Fibroblast of the aortic adventitia (primary cell): Measurements from ENCODE around the gene NRTN. TPM values are rescaled to one million over a fixed set of nuclear protein-coding genes. Genes with fewer than 3 reads are reported as not detected.

Source experiments
- DNase-seq: peaks from one replicate; pipeline ENCODE4 v3.0.0-alpha.2; 2010; ENCODE audit warnings: low read depth
- H3K4me3 ChIP-seq: 2 replicates; pipeline ENCODE4 v1.5.1; 2011; ENCODE audit warnings: low read depth, mild to moderate bottlenecking, control low read depth, low read length, moderate library complexity
- total RNA-seq: library from RNA; depleted of rRNA; stranded (reverse); fragments of >200 nt; gene quantifications from 2 replicates; pipeline ENCODE4 v1.2.3, GENCODE V29; 2012; ENCODE audit warnings: low replicate concordance
- TF ChIP-seq, protein P1 (sequence below): IDR thresholded peaks from 2 replicates; pipeline ENCODE4 v1.5.1; 2011; ENCODE audit warnings: mild to moderate bottlenecking, low read length, control low read depth, inconsistent platforms; ENCODE audit not compliant: insufficient read depth

The NRTN gene
- total RNA-seq, 1 donor = 0.09 TPM

DNA sequence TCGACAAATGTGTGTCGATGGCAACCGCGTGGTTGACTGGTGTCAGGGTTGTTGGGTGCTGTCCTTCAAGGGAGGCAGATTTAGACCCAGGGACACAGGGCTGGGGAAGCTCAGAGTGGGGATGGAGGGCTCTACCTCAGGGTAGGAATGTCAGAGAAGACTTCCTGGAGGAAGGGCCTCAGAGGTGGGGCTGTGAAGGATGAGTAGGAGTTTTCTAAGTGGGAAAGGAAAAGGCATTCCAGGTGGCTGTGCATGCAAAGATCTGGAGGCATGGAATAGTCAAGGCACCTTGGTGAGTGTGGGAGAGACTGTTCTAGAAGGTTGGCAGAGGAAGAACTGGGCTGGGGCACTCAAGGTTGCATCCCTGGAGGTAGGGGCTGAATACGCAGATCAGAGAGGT lies 2.0 kb downstream of the NRTN start:
- TF ChIP-seq, protein P1, sequence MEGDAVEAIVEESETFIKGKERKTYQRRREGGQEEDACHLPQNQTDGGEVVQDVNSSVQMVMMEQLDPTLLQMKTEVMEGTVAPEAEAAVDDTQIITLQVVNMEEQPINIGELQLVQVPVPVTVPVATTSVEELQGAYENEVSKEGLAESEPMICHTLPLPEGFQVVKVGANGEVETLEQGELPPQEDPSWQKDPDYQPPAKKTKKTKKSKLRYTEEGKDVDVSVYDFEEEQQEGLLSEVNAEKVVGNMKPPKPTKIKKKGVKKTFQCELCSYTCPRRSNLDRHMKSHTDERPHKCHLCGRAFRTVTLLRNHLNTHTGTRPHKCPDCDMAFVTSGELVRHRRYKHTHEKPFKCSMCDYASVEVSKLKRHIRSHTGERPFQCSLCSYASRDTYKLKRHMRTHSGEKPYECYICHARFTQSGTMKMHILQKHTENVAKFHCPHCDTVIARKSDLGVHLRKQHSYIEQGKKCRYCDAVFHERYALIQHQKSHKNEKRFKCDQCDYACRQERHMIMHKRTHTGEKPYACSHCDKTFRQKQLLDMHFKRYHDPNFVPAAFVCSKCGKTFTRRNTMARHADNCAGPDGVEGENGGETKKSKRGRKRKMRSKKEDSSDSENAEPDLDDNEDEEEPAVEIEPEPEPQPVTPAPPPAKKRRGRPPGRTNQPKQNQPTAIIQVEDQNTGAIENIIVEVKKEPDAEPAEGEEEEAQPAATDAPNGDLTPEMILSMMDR = no peak
- DNase-seq = no peak
- H3K4me3 ChIP-seq = no peak overlapping the region

DNA sequence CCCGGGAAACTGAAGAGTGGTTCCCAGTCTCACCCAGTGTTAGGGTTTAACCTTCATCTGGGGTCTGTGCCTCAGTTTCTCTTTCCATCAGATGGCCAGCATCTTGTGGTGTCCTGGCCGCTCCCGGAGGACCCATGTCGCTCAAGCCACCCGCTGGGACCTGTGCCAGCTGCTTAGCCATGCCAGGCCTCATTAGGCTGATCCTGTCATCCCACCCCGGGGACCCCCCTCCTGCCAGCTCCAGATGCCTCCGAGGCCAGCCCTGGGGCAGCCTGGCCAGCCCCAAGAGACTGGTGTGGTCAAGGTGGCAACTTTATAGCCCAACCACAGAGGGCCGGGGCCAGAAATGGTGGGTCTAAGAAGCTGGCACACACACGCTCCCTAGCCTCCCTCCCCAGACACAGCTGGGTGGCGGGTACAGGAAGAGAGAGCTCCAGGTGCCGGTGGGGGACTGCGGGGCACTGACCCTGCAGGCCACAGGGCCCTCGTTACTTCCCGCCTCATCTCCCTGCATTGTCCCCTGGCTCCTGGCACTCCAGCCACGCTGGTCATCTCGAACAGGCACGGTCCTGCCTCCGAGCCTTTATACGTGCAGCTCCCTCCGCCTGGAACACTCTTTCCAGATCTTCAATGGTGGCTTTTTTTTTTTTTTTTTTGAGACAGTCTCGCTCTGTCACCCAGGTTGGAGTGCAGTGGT lies 3.4 kb downstream of the NRTN start:
- no peak overlapping the region for H3K4me3 ChIP-seq
- TF ChIP-seq, protein P1 = no peak
- no peak for DNase-seq

DNA sequence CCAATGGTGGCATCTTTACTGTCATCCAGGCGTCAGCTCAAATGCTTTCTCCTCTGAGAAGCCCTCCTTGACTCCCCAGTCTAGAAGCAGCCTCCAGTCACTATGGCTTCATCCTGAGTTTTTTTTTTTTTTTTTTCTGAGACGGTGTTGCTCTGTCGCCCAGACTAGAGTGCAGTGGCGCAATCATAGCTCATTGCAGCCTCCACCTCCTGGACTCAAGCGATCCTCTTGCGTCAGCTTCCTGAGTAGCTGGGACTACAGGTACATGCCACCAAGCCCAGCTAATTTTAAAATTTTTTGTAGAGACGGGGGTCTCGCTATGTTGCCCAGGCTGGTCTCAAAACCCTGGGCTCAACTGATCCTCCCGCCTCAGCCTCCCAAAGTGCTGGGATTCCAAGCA lies 4.2 kb downstream of the NRTN start:
- H3K4me3 ChIP-seq = no peak overlapping the region
- TF ChIP-seq, protein P1 = no peak
- no peak for DNase-seq

DNA sequence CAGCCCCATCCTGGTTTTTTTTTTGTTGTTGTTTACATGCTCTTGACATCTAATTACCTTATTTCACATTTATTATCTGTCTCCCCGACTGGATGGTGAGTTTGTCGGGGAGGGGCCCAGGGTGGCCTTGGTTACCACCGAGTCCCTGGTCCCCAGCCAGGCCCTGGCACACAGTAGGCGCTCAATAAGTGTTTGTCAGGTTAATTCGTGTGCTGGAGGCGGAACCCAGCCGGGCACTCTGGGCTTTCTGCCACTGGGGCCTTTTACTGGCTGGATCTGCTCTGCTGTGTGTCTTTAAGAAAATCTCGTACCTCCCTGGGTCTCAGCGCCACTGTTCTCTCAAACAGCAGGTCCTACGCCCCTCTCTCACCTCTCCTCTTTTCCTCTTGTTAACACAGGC lies 4.6 kb downstream of the NRTN start:
- no peak overlapping the region for H3K4me3 ChIP-seq
- TF ChIP-seq, protein P1 = no peak
- no peak for DNase-seq

DNA sequence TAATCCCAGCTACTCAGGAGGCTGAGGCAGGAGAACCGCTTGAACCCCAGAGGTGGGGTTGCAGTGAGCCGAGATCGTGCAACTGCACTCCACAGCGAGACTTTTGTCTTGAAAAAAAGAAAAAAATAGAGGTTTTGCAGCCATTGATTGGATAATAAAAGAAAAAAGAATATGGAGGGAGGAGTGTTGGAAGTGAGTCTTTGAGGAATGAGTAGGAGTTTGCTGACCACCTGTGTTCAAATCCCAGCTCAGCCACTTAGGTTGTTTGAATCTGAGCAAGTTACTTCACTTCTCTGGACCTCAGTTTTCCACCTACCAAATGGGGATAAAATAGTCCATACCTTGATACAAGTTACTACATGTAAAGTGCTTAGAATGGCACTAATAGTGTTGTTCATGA lies 6.2 kb downstream of the NRTN start:
- no peak overlapping the region for H3K4me3 ChIP-seq
- TF ChIP-seq, protein P1 = no peak
- no peak for DNase-seq

DNA sequence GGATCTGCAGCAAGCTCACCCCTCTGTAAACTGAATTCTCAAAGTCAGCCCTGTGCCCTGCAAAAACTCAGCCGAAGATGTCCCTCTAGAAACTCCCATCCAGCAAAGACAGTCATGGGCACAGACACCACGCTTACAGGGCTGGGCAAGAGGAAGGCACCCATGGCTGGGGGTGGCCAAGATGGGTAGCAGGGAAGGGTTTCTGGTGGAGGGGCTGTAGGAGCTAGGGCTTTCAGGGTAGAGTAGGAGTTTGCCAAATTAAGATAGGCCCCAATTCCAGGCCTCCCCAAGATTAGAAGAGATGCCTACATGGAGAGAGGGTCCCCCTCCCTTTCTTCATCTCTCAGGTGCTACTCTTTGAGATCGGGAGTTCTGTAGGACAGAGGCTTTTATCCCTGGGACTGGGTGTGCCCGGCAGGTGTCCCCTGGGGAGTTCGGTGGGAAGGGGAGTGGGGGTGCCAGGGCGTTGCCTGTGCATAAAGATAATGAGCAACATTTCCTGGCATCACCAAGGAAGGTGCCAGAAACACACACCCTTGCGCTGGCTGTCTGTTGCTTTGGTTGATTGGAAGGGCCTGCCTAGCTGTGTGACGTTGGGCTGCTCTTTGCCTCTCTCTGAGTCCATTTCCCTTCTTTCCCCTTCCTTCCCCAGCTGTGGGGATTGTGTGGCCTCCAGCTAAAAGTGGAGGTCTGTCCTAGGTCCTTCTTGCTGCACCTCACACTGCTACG lies 9.4 kb downstream of the NRTN start:
- TF ChIP-seq, protein P1 = no peak
- DNase-seq = no peak
- H3K4me3 ChIP-seq = no peak overlapping the region
